Activated CD4-positive, alpha-beta memory T cell treated with anti-CD3 and anti-CD28 coated beads for 36 hours (primary cell): ENCODE data around the gene ANTKMT. TPM values are rescaled to one million over a fixed set of nuclear protein-coding genes. Genes with fewer than 3 reads are reported as not detected.
A peak's percentile ranks its signal among the peaks of the same experiment; 100 is the strongest.

Experiments
- CTCF ChIA-PET: fragments of 350-600 bp; sonication (Branson Sonifier 250); formaldehyde crosslinking; loops from one replicate; lab custom pipeline; 2021; ENCODE audit warnings: antibody characterized with exemption, inconsistent platforms; lab: Charles Lee
- POLR2A ChIA-PET: fragments of 350-600 bp; sonication (Branson Sonifier 250); formaldehyde crosslinking; loops from one replicate; lab custom pipeline; 2021; ENCODE audit warnings: antibody characterized with exemption; lab: Charles Lee
- DNase-seq: peaks from one replicate; pipeline ENCODE4 v3.0.0-alpha.2; 2020
- H3K27ac Mint-ChIP-seq: one replicate; pipeline ENCODE4 v1.8.0; 2021; ENCODE audit warnings: mixed read lengths
- H3K27me3 Mint-ChIP-seq: one replicate; pipeline ENCODE4 v1.8.0; 2021; ENCODE audit warnings: mixed read lengths
- H3K36me3 Mint-ChIP-seq: one replicate; pipeline ENCODE4 v1.8.0; 2021; ENCODE audit warnings: mixed read lengths
- H3K4me1 Mint-ChIP-seq: one replicate; pipeline ENCODE4 v1.8.0; 2021; ENCODE audit warnings: low read depth, mixed read lengths
- H3K4me3 Mint-ChIP-seq: one replicate; pipeline ENCODE4 v1.8.0; 2021; ENCODE audit warnings: mild to moderate bottlenecking, mixed read lengths
- H3K9me3 Mint-ChIP-seq: one replicate; pipeline ENCODE4 v1.8.0; 2021; ENCODE audit warnings: mixed read lengths
- intact Hi-C: fragments of 100-400 bp; cut with micrococcal nuclease; formaldehyde crosslinking; loops from one replicate; pipeline ENCODE4 v1.15.1; 2023
- total RNA-seq, 2 experiments: library from RNA; stranded (reverse); gene quantifications; one replicate each; pipeline ENCODE4 v1.2.3, GENCODE V29; 2021

Gene ANTKMT
- total RNA-seq, 2 experiments from 2014 or later = 31.2 to 34.9 TPM

DNA sequence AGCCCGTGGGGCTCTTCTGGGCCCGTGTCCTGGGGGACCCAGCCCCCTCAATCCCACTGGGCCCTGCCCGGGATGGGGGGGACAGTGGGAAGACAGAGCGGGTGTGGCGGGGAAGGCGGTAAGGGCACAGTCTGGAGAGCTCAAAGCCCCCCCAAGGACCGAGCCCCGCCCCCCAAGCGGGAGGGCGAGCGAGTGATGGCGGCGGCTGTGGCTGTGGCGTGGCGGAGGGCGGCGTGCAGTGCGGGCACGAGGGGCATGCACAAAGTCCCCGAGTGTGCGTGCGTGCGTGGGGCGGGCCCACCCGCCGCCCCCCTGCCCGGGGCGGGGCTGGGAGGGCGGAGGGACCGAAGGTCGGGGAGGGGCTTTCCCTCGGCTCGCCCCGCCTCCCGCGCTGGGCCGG lies 27.2 kb upstream of the ANTKMT start:
- intact Hi-C loops = no loop called here
- Mint-ChIP-seq H3K36me3 (no peaks in the 10 kb centered on the region), H3K4me3 (no peak overlapping the region), H3K27me3 (no peaks in the 10 kb centered on the region), H3K27ac (no peak overlapping the region), H3K4me1 (peaks cover 25% of the 10 kb centered on the region), H3K9me3 (no peaks in the 10 kb centered on the region)
- ChIA-PET CTCF (interaction anchor here (0.6 kb wide), 1 partner anchor 26 kb away, joined by 3 read pairs; the partner anchor contains the start of gene RHOT2), POLR2A (no interaction called here)
- no peak for DNase-seq

DNA sequence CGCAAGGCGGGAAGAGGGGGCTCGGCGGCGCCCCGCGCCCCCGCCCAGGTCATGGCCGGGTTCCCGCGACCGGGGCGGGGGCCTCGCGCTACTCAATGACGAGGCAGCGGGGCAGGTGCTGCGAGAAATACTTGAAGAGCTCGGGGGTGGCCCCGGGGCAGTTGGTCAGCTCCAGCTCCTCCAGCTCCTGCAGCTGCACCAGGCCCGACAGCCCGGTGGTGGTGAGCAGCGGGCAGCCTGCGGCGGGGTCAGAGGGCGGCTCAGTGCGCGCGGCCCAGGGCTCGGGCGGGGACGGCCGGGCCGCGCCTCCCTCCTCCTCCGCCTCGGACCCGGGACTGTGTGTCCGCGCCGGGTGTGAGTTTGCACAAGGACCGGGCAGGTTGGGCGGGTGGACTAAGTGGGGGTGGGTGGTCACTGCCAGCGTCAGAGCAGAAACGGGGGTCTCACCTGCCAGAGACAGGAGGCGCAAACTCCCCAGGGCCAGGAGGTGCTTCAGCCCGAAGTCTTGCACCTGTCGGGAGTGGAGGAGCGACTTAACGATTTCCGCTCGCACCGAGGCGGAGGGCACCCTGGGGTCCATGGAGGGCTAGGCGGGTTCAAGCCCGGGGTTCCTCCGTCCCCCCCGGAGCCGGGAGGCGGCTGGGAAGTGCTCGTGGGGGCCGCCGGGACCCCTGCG lies 26.6 kb upstream of the ANTKMT start:
- ChIA-PET CTCF (no interaction called here), POLR2A (interaction anchor here (1.1 to 1.5 kb wide), 2 partner anchors 13 to 25 kb away, joined by 3 read pairs; no protein-coding TSS in a partner anchor)
- no peak for DNase-seq
- intact Hi-C loops = no loop called here
- H3K27ac Mint-ChIP-seq = no peak overlapping the region
- H3K4me3 Mint-ChIP-seq = peak overlapping the region; percentile 70
- no peaks in the 10 kb centered on the region for H3K27me3 Mint-ChIP-seq
- peaks cover 21% of the 10 kb centered on the region for H3K4me1 Mint-ChIP-seq
- no peaks in the 10 kb centered on the region for H3K9me3 Mint-ChIP-seq
- no peaks in the 10 kb centered on the region for H3K36me3 Mint-ChIP-seq

DNA sequence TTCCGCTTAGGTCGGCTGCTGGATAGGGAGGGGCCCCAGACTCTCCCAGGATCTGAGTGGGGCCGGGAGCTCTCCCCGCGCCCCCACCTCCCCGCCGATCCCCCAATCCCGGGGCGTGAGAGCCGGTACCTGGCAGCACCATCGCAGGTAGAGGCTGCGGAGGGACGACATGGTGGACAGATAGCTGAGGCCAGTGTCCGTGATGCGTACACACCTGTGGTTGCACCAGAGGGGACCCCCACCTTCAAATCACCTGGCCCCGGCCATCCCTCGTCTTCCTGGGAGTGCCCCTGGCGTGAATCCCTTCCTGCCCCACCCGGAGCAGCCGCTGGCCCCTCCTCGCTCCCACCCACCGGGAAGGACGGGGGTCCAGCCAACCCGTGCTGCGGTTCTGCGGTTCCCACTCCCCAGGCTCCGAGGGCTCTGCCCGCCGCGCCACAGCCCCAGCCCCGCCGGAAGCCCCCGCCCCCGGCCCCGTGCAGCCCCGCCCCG lies 26.0 kb upstream of the ANTKMT start:
- POLR2A ChIA-PET = interaction anchor here (0.7 to 1.6 kb wide), 6 partner anchors 14 to 26 kb away, joined by 3 to 8 read pairs (median 5); partner anchors contain the start of genes ANTKMT, METRN and STUB1
- intact Hi-C loops = no loop called here
- H3K9me3 Mint-ChIP-seq = no peaks in the 10 kb centered on the region
- no peak overlapping the region for H3K27ac Mint-ChIP-seq
- no peak for DNase-seq
- peaks cover 21% of the 10 kb centered on the region for H3K4me1 Mint-ChIP-seq
- H3K27me3 Mint-ChIP-seq = no peaks in the 10 kb centered on the region
- CTCF ChIA-PET = interaction anchor here (0.7 to 1.9 kb wide), 4 partner anchors 15 to 90 kb away, joined by 3 to 14 read pairs (median 4); no protein-coding TSS in a partner anchor
- H3K4me3 Mint-ChIP-seq = peak overlapping the region; percentile 51
- no peaks in the 10 kb centered on the region for H3K36me3 Mint-ChIP-seq

DNA sequence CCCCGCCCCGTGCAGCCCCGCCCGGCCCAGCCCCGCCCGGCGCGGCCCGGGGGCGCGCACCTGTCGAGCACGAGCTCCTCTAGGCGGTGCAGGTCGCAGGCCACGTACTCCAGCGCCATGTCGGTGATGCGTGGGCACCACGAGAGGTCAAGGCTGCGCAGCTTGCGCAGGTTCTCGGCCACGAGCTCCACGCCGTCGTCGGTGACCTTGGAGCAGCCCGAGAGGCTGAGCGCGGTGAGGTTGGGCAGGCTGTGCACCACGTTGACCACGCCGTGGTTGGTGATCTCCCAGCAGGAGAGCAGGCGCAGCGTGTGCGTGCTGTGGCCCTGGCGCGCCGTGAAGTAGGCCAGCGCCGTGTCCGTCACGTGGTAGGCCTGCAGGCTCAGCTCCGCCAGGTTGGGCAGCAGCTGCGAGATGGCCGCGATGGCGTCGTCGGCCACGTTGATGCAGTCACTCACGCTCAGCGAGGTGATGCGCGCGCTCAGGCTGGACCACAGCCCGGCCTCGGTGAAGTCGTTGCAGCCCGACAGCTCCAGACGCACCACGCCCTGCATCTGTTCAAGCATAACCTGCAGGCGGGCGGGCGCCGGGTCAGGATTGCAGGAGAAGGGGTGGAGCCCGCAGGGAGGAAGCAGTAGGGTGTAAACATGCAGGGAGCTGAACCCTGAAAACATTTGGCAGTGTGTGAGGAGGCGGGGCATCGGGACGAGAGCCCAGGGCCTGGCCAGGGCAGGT lies 25.4 kb upstream of the ANTKMT start:
- H3K27ac Mint-ChIP-seq = peak overlapping the region; percentile 71
- peak overlapping the region; percentile 80 for H3K4me3 Mint-ChIP-seq
- POLR2A ChIA-PET = interaction anchor here (0.7 to 1.6 kb wide), 7 partner anchors 14 to 30 kb away, joined by 3 to 8 read pairs (median 4); partner anchors contain the start of genes ANTKMT, CCDC78, METRN and STUB1
- intact Hi-C loops = no loop called here
- DNase-seq = peak; percentile 84
- H3K27me3 Mint-ChIP-seq = no peaks in the 10 kb centered on the region
- no peaks in the 10 kb centered on the region for H3K9me3 Mint-ChIP-seq
- H3K36me3 Mint-ChIP-seq = no peaks in the 10 kb centered on the region
- peaks cover 23% of the 10 kb centered on the region for H3K4me1 Mint-ChIP-seq
- CTCF ChIA-PET = interaction anchor here (0.7 to 1.9 kb wide), 5 partner anchors 14 to 89 kb away, joined by 3 to 14 read pairs (median 4); no protein-coding TSS in a partner anchor

DNA sequence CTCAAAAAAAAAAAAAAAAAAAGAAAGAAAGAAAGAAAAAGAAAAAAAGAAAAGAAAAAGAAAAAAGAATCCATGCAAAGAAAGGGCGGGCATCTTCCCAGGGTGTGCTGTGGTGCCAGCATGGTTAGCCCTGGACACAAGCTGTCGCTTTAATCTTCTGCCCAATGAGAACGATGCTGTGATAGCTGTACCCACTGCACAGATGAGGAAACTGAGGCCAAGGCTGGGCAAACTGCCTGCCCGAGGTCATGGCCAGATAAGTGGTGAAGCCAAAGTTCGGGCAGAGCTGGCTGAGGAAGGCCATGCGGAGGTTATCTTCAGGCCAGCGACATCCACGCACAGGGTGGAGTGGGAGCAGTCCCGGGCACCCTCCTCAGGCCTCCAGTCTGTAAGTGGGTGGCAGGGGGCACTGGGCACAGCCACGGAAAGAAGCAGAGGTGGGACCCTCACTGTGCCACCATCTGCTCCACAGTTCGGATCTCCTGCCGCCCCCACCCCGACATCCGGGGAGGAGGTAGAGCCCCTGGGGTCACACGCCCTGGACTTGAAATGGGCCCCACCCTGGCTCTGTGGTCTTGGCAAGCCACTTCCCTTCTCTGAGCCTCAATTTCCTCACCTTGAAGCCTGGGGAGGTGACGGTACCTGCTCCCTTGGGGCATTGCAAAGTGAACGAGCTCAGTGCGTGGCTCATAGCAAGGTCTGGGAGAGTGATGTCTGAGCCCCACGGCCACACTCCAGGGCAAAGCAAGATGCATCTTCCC lies 21.9 kb upstream of the ANTKMT start:
- Mint-ChIP-seq H3K4me3 (no peak overlapping the region), H3K9me3 (no peaks in the 10 kb centered on the region), H3K27ac (no peak overlapping the region), H3K4me1 (peaks cover 23% of the 10 kb centered on the region), H3K36me3 (no peaks in the 10 kb centered on the region), H3K27me3 (peaks cover 19% of the 10 kb centered on the region)
- POLR2A ChIA-PET = no interaction called here
- no peak for DNase-seq
- intact Hi-C loops = no loop called here
- CTCF ChIA-PET = no interaction called here

- Mint-ChIP-seq H3K9me3 (no peaks in the 10 kb centered on the region), H3K27me3 (peaks cover 21% of the 10 kb centered on the region), H3K4me1 (peaks cover 14% of the 10 kb centered on the region), H3K4me3 (no peak overlapping the region), H3K36me3 (no peaks in the 10 kb centered on the region), H3K27ac (no peak overlapping the region)
- ChIA-PET CTCF (interaction anchor here (2.0 kb wide), 1 partner anchor 84 kb away, joined by 5 read pairs; no protein-coding TSS in a partner anchor), POLR2A (interaction anchor here (1.2 kb wide), 1 partner anchor 10 kb away, joined by 3 read pairs; no protein-coding TSS in a partner anchor)
- DNase-seq = peak; percentile 52
- intact Hi-C loops = no loop called here
Measured at GRCh38 chr16:700684-701584, 20.0 kb upstream of the ANTKMT start.

GRCh38 chr16:702341-702740 lies 18.6 kb upstream of the ANTKMT start:
- POLR2A ChIA-PET = interaction anchor here (1.2 kb wide), 1 partner anchor 12 kb away, joined by 3 read pairs; no protein-coding TSS in a partner anchor
- intact Hi-C loops = no loop called here

GRCh38 chr16:703406-703805 lies 17.5 kb upstream of the ANTKMT start:
- POLR2A ChIA-PET = no interaction called here

More at GRCh38 chr16:702341-702740, 18.6 kb upstream of the ANTKMT start:
- no peaks in the 10 kb centered on the region for H3K9me3 Mint-ChIP-seq
- peaks cover 6% of the 10 kb centered on the region for H3K4me1 Mint-ChIP-seq
- CTCF ChIA-PET = interaction anchor here (2.0 to 2.4 kb wide), 2 partner anchors 10 to 83 kb away, joined by 5 to 9 read pairs; no protein-coding TSS in a partner anchor
- H3K27ac Mint-ChIP-seq = no peak overlapping the region
- peaks cover 32% of the 10 kb centered on the region for H3K27me3 Mint-ChIP-seq
- H3K36me3 Mint-ChIP-seq = no peaks in the 10 kb centered on the region
- no peak for DNase-seq
- H3K4me3 Mint-ChIP-seq = no peak overlapping the region

GRCh38 chr16:704047-704446 lies 16.9 kb upstream of the ANTKMT start:
- H3K4me3 Mint-ChIP-seq = no peak overlapping the region
- H3K27ac Mint-ChIP-seq = no peak overlapping the region
- DNase-seq = no peak
- H3K4me1 Mint-ChIP-seq = peaks cover 6% of the 10 kb centered on the region
- H3K27me3 Mint-ChIP-seq = peaks cover 45% of the 10 kb centered on the region
- intact Hi-C loops = no loop called here
- H3K36me3 Mint-ChIP-seq = no peaks in the 10 kb centered on the region
- POLR2A ChIA-PET = no interaction called here
- CTCF ChIA-PET = interaction anchor here (1.1 to 2.4 kb wide), 3 partner anchors 9 to 81 kb away, joined by 3 to 9 read pairs (median 4); partner anchors contain the start of gene METRN
- H3K9me3 Mint-ChIP-seq = no peaks in the 10 kb centered on the region

More at GRCh38 chr16:703406-703805, 17.5 kb upstream of the ANTKMT start:
- no peak overlapping the region for H3K4me3 Mint-ChIP-seq
- intact Hi-C loops = no loop called here
- peaks cover 6% of the 10 kb centered on the region for H3K4me1 Mint-ChIP-seq
- H3K36me3 Mint-ChIP-seq = no peaks in the 10 kb centered on the region
- H3K27ac Mint-ChIP-seq = no peak overlapping the region
- CTCF ChIA-PET = interaction anchor here (1.1 to 2.4 kb wide), 2 partner anchors 9 to 82 kb away, joined by 3 to 9 read pairs; no protein-coding TSS in a partner anchor
- H3K27me3 Mint-ChIP-seq = peaks cover 40% of the 10 kb centered on the region
- H3K9me3 Mint-ChIP-seq = no peaks in the 10 kb centered on the region
- DNase-seq = no peak

- ChIA-PET POLR2A (no interaction called here), CTCF (interaction anchor here (1.2 kb wide), 1 partner anchor 10 kb away, joined by 4 read pairs; the partner anchor contains the start of gene METRN)
- peaks cover 2% of the 10 kb centered on the region for H3K4me1 Mint-ChIP-seq
- peaks cover 51% of the 10 kb centered on the region for H3K27me3 Mint-ChIP-seq
- H3K27ac Mint-ChIP-seq = no peak overlapping the region
- no peaks in the 10 kb centered on the region for H3K36me3 Mint-ChIP-seq
- no peak overlapping the region for H3K4me3 Mint-ChIP-seq
- H3K9me3 Mint-ChIP-seq = no peaks in the 10 kb centered on the region
- intact Hi-C loops = no loop called here
- no peak for DNase-seq
Measured at GRCh38 chr16:704552-705380, 16.2 kb upstream of the ANTKMT start.
